Mucosa of rectum (tissue), 2 donors: ENCODE results near the gene CCDC9.
"Not testable (repeated sequence)": the region's sequence is repeated elsewhere in the genome, so short reads cannot be mapped to it uniquely, and the experiment has no call there.

Source experiments
- H3K27ac ChIP-seq, 2 donors: one replicate each; pipeline ENCODE4 v1.7.0; 2013; ENCODE audit warnings: inconsistent platforms in 2 of 2, low read depth in 2 of 2, low read length in 2 of 2
- H3K27me3 ChIP-seq, 2 donors: one replicate each; pipeline ENCODE4 v1.7.0; 2013; ENCODE audit warnings: low read length in 2 of 2; ENCODE audit not compliant: control insufficient read depth in 2 of 2, insufficient read depth in 2 of 2
- H3K36me3 ChIP-seq, 2 donors: one replicate each; pipeline ENCODE4 v1.7.0; 2013; ENCODE audit warnings: low read length in 2 of 2; ENCODE audit not compliant: control insufficient read depth in 2 of 2, insufficient read depth in 2 of 2
- H3K4me1 ChIP-seq, 2 donors: one replicate each; pipeline ENCODE4 v1.7.0; 2013; ENCODE audit warnings: low read length in 2 of 2, mild to moderate bottlenecking in 1 of 2; ENCODE audit not compliant: control insufficient read depth in 2 of 2, insufficient read depth in 2 of 2
- H3K4me3 ChIP-seq, 2 donors: one replicate each; pipeline ENCODE4 v1.7.0; 2013; ENCODE audit warnings: low read length in 2 of 2
- H3K9ac ChIP-seq, 2 donors: one replicate each; pipeline ENCODE4 v1.7.0; 2013; ENCODE audit warnings: low read length in 2 of 2, low read depth in 1 of 2, mild to moderate bottlenecking in 1 of 2
- H3K9me3 ChIP-seq, 2 donors: one replicate each; pipeline ENCODE4 v1.7.0; 2013; ENCODE audit warnings: low read length in 2 of 2; ENCODE audit not compliant: control insufficient read depth in 2 of 2
- donor health status: healthy.
- donor health status: Normal muscosa, but diverticular disease.

Gene CCDC9

DNA sequence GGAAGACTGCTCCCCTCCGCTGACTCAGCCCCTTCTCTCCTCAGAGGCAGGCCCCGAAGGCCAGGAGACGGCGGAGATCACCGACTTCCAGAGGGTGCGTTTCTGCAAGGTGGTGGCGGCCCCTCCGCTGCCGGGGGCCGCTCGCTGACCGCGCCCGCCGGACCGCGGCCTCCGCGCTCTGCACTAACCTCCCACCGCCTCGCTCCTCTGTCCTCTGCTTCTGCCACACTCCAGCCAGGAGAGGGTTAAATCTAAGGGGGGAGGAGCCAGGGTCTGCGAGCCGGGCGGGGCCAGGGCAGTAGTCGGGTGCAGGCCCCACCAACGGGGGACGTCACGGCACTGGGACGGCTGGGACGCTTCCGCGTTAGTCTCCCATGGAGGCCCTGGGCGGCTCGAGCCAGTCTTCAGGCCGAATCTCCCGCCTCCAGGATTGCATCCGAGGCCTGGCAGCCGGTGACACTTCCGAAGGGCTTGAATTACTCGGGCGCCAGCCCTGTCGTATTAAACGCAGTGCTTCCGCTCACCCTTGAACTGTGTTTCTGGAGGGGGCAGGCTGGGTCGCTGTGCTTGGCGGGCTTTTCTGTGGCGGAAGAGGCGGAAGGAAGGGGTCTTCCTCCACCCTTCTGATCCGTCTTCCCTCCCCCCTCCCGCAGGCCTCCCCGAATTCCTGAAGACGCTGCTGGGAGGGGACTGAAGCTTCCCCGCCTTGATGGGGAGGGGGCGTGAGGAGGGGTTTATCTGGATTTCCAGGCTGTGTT is 17.2 kb downstream of the CCDC9 start:
- Histone ChIP-seq H3K4me3 (peak overlapping the region; percentile 88 to 90), H3K9me3 (no peaks in the 10 kb centered on the region), H3K9ac (peak overlapping the region; percentile 90 to 94), H3K27me3 (no peaks in the 10 kb centered on the region), H3K27ac (peak overlapping the region; percentile 99 to 100), H3K4me1 (peaks cover 13 to 15% of the 10 kb centered on the region in 2 donors), H3K36me3 (peaks cover 11 to 18% of the 10 kb centered on the region in 2 donors)

DNA sequence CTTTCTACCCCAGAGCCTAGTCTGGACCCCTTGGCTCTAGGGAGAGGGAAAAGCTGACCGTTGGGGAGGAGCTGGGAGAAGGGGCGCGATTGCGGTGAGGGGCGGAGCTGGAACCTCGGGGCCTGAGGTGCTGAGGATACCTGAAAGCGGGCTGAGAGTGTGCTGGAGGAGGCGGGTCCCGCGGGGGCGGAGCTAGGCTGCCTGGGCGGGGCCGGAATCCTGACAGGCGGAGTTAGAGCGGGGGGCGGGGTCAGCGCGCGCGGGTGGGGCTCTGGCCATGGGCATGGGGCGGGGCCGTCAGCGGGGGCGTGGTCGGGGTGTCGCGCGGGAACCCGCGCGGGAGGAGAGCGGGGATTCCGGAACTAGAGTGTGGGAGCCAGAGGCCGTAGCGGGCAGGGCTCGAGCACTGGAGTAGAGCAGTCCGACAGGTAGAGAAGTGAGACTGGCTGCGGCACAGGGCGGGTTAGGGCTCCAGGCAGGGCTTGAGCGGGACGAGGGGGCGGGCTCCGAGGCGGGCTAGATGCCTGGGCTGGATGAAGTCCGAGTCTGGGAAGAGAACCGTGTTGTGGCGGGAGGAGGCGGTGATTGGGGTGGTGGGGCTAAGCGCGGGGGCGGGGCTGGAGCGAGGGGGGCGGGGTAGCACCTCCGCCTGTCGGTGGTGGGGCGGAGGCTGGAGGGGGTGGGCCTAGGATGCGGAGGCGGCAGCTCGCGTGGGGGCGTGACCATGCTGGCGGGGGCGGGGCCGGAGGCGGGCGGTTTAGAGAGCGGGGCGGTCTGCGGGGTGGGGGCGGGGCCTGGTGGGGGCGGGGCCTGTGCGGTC is 18.0 kb downstream of the CCDC9 start, which contains the start of gene INAFM1:
Gene INAFM1, plus strand, starts transcription at position 815 of the 820 bp plus-strand sequence. CDS start 35 bp downstream, outside the sequence.
- Histone ChIP-seq H3K9ac (peak within 1 kb of the TSS; percentile 90 to 94), H3K4me1 (peaks cover 13 to 15% of the 10 kb centered on the region in 2 donors), H3K36me3 (peaks cover 11 to 15% of the 10 kb centered on the region in 2 donors), H3K27me3 (no peaks in the 10 kb centered on the region), H3K4me3 (peak within 1 kb of the TSS; percentile 88 to 90), H3K27ac (peak within 1 kb of the TSS; percentile 99 to 100), H3K9me3 (no peaks in the 10 kb centered on the region)

DNA sequence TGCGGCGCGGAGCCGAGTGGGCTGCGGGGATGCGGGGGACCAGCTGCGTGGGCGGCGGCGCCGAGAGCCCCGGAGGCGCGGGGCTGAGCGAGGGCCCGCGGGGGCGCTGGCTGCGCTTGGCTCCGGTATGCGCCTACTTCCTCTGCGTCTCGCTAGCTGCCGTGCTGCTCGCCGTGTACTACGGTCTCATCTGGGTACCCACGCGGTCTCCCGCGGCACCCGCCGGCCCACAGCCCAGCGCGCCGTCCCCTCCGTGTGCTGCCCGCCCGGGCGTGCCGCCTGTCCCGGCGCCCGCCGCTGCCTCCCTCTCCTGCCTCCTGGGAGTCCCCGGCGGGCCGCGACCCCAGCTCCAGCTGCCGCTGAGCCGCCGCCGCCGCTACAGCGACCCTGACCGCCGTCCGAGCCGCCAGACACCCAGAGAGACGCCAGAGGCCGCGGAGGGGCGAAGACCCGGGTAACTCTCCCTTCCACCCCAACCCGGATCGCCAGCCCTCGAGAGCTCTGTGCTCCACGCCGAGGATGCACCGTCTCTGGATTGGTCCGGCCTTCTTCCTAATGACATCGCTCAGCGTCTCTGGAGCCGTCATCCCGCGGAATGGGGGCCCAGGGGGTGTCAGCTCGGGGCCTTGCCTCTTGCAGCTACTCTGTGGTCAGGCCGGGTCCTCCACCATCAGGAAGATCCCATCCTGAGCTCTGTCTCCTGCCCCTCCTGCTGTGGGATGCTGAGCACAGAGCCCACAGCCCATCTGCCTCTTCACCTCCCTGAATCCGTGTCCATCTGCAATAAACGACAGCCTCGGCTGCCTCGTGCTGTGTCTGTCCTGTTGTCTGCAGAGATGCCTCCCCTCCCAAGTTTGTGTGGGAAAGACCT is 18.8 kb downstream of the CCDC9 start:
- Histone ChIP-seq H3K4me3 (peak overlapping the region; percentile 62 to 74), H3K27me3 (no peaks in the 10 kb centered on the region), H3K9me3 (no peaks in the 10 kb centered on the region), H3K9ac (peak overlapping the region; percentile 41 to 52), H3K36me3 (peaks cover 9 to 13% of the 10 kb centered on the region in 2 donors), H3K4me1 (peaks cover 13 to 15% of the 10 kb centered on the region in 2 donors), H3K27ac (peak overlapping the region; percentile 15 to 70)

DNA sequence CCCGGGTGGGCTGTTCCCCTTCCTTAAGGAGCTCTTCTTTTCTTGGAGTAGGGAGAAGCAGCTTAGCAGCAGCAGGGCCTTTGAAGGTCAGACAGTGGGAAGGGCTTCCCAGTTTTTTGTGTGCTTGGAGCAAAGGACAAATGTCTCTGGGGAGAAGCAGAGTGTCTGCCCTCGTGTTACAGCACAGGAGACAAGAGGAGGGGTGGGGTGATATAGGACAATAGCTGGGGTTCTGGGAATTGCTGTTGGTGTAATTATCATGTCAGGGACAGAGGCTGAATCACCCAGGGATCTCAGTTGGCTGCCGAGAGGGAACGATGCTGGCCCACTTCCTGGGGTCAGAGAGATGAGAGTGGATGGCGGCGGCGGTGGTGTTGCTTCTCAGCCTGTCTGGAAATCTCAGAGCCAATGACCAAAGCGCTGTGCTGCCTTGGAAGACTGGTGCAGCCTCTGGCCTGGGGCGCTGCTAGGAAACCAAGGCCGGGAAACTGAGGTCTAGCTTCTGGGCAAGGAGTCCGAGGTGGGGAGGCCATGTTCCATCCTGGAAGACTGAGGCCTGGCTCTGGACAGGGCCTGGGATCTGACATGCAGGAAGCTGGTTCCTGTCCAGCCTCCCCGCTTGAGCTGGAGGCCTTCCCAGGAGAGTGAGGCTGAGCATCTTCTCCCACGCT is 19.6 kb downstream of the CCDC9 start:
- H3K4me1 ChIP-seq = peaks cover 13 to 15% of the 10 kb centered on the region in 2 donors
- no peaks in the 10 kb centered on the region for H3K27me3 ChIP-seq
- H3K4me3 ChIP-seq = peak overlapping the region in 1 of 2 donors; percentile 52
- peak overlapping the region; percentile 15 to 70 for H3K27ac ChIP-seq
- H3K9me3 ChIP-seq = no peaks in the 10 kb centered on the region
- peak overlapping the region in 1 of 2 donors; percentile 6 for H3K9ac ChIP-seq
- H3K36me3 ChIP-seq = peaks cover 5 to 7% of the 10 kb centered on the region in 2 donors

DNA sequence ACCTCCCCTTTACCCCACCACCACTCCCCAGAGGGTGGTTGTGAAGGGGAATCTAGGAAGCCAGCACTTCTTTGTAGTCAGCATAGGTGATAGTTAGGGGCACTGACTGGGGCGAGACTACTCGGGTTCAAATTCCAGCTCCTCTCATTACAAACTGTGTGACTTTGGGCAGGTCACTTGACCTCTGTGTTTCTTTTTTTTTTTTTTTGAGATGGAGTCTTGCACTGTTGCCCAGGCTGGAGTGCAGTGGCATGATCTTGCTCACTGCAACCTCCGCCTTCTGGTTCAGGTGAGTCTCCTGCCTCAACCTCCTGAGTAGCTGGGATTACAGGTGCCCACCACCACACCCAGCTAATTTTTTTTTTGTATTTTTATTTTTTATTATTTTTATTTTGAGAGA is 20.2 kb downstream of the CCDC9 start:
- peaks cover 13 to 15% of the 10 kb centered on the region in 2 donors for H3K4me1 ChIP-seq
- peak overlapping the region in 1 of 2 donors; percentile 70 for H3K27ac ChIP-seq
- H3K4me3 ChIP-seq, H3K9ac ChIP-seq, H3K36me3 ChIP-seq, H3K9me3 ChIP-seq, H3K27me3 ChIP-seq: not testable (repeated sequence)

DNA sequence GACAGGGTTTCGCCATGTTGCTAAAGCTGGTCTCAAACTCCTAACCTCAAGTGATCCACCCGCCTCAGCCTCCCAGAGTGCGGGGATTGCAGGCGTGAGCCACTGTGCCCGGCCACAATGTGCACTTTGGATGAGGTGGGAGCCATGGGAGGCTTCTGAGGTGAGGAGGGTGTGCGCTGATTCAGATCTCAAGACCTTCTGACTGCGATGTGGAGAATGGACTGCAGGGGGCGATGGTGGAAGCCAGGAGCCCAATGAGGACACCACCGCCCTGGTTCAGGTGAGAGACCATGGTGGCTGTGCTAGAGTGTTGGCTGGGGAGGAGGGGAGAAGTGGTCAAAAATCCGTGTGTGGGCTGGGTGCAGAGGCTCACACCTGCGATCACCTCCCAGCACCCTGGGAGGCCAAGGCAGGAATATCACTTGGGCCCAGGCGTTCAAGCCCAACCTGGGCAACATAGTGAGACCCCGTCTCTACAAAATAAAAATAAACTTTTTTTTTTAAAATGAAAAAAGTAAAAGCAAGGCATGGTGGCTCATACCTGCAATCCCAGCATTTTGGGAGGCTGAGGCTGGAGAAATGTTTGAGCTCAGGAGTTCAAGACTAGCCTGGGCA is 24.0 kb downstream of the CCDC9 start:
- Histone ChIP-seq H3K4me1 (peaks cover 4 to 10% of the 10 kb centered on the region in 2 donors), H3K4me3 (no peak overlapping the region), H3K27me3 (no peaks in the 10 kb centered on the region), H3K9me3 (no peaks in the 10 kb centered on the region), H3K27ac (no peak overlapping the region), H3K9ac (no peak overlapping the region), H3K36me3 (no peaks in the 10 kb centered on the region)

DNA sequence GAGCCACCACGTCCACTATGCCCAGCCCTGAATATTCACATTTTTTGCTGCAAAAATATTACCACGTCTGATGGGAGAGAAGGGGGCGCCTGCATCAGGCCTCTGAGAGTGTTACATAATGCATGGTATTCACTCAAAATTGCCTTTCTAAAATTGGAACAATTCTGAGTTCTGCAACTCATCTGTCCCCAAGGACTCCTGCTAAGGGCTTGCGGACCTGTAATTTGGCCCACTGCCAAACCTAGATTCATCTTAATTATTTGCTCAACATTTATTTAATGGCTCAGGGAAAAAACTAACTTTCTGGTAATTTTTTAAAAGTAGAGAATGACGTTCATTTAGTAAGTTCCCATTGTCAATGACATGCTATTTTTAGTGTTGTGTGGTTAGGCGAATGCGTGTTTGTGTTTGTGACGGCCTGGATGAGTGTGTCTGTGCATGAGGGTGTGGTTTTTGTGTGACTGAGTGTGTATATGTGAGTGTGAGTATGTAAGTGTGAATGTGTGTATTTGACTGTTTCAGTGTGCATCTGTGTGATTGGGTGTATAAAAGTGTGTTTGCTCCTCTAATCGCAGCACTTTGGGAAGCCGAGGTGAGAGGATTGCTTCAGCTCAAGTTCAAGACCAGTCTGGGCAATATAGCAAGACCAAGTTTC is 27.2 kb downstream of the CCDC9 start:
- H3K27me3 ChIP-seq = no peaks in the 10 kb centered on the region
- H3K4me1 ChIP-seq = no peaks in the 10 kb centered on the region
- no peak overlapping the region for H3K27ac ChIP-seq

DNA sequence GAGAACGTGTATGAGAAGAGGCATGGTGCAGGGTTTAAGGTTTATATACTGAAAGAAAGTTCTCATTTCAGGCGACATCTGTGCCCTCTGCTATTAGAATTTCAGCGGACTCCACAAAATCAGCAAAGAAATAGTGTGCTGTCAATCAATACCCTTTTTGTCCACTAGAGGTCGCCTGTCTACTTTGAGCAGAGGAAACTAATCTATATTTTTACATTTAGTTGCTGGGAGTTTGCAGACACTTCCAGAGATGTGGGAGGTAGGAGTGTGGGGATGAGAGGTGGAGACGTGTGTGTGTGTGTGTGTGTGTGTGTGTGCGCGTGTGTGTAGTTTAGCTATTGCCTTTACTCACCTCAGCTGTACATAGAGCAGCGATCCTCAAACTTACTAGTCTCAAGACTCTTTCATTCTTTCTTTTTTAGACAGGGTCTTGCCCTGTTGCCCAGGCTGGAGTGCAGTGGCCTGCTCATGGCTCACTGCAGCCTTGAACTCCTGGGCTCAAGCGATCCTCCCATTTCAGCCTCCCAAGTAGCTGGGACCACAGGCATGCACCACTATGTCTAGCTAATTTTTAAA is 28.1 kb downstream of the CCDC9 start:
- Histone ChIP-seq H3K9ac (no peak overlapping the region), H3K27ac (no peak overlapping the region), H3K4me3 (no peak overlapping the region), H3K4me1 (peaks cover 0 to 5% of the 10 kb centered on the region in 2 donors), H3K9me3 (no peaks in the 10 kb centered on the region), H3K27me3 (no peaks in the 10 kb centered on the region), H3K36me3 (no peaks in the 10 kb centered on the region)

More for the DNA sequence above, 27.2 kb downstream of the CCDC9 start:
- H3K4me3 ChIP-seq = no peak overlapping the region
- H3K9me3 ChIP-seq = no peaks in the 10 kb centered on the region
- no peak overlapping the region for H3K9ac ChIP-seq
- no peaks in the 10 kb centered on the region for H3K36me3 ChIP-seq
